Nephron progenitor cell (in vitro differentiated cells): Measurements from ENCODE around the gene SIRT2.
"Not testable (repeated sequence)": the region's sequence is repeated elsewhere in the genome, so short reads cannot be mapped to it uniquely, and the experiment has no call there.

Experiments used
- DNase-seq: peaks from one replicate; pipeline ENCODE4 v3.0.0; 2021
- H3K27ac Mint-ChIP-seq: 2 replicates; pipeline ENCODE4 v1.8.0; 2021; ENCODE audit warnings: mild to moderate bottlenecking, moderate library complexity, mixed read lengths
- H3K27me3 Mint-ChIP-seq: 2 replicates; pipeline ENCODE4 v1.8.0; 2021; ENCODE audit warnings: mild to moderate bottlenecking, low read depth, mixed read lengths; ENCODE audit not compliant: poor library complexity
- H3K36me3 Mint-ChIP-seq: 2 replicates; pipeline ENCODE4 v1.8.0; 2021; ENCODE audit warnings: low read depth, mixed read lengths
- H3K4me1 Mint-ChIP-seq: 2 replicates; pipeline ENCODE4 v1.8.0; 2021; ENCODE audit warnings: mixed read lengths
- H3K4me3 Mint-ChIP-seq: 2 replicates; pipeline ENCODE4 v1.8.0; 2021; ENCODE audit warnings: mild to moderate bottlenecking, moderate library complexity, mixed read lengths
- H3K9me3 Mint-ChIP-seq: 2 replicates; pipeline ENCODE4 v1.8.0; 2021; ENCODE audit warnings: mild to moderate bottlenecking, moderate library complexity, mixed read lengths
- CTCF ChIP-seq: fragments of 200-600 bp; sonication (generic); IDR thresholded peaks from 2 replicates; pipeline ENCODE4 v1.5.0; 2021; ENCODE audit warnings: antibody characterized with exemption

Gene SIRT2

GRCh38 chr19:38941979-38942378 lies 42.6 kb upstream of the SIRT2 start:
- no peak for DNase-seq
- no peak overlapping the region for H3K4me3 Mint-ChIP-seq
- no peaks in the 10 kb centered on the region for H3K9me3 Mint-ChIP-seq
- peaks cover 25% of the 10 kb centered on the region for H3K36me3 Mint-ChIP-seq
- no peak for TF ChIP-seq CTCF
- peaks cover 14% of the 10 kb centered on the region for H3K4me1 Mint-ChIP-seq
- no peak overlapping the region for H3K27ac Mint-ChIP-seq
- peaks cover 2% of the 10 kb centered on the region for H3K27me3 Mint-ChIP-seq

- Mint-ChIP-seq H3K27ac (peak overlapping the region; percentile 6), H3K36me3 (peaks cover 25% of the 10 kb centered on the region), H3K4me1 (peaks cover 14% of the 10 kb centered on the region)
- not testable (repeated sequence) for DNase-seq, H3K4me3 Mint-ChIP-seq, H3K27me3 Mint-ChIP-seq, H3K9me3 Mint-ChIP-seq
These were observed 42.0 kb upstream of the SIRT2 start for GRCh38 chr19:38941466-38941865.

GRCh38 chr19:38939957-38940356 lies 40.5 kb upstream of the SIRT2 start:
- DNase-seq = no peak
- peaks cover 19% of the 10 kb centered on the region for H3K9me3 Mint-ChIP-seq
- TF ChIP-seq CTCF = no peak
- peak overlapping the region; percentile 53 for H3K27ac Mint-ChIP-seq
- H3K27me3 Mint-ChIP-seq = peaks cover 5% of the 10 kb centered on the region
- H3K36me3 Mint-ChIP-seq = peaks cover 37% of the 10 kb centered on the region
- peaks cover 14% of the 10 kb centered on the region for H3K4me1 Mint-ChIP-seq
- H3K4me3 Mint-ChIP-seq = no peak overlapping the region

- H3K9me3 Mint-ChIP-seq = peaks cover 38% of the 10 kb centered on the region
- no peak for TF ChIP-seq CTCF
- no peak overlapping the region for H3K27ac Mint-ChIP-seq
- peaks cover 55% of the 10 kb centered on the region for H3K36me3 Mint-ChIP-seq
- H3K4me3 Mint-ChIP-seq = no peak overlapping the region
- peaks cover 12% of the 10 kb centered on the region for H3K27me3 Mint-ChIP-seq
- DNase-seq = no peak
- H3K4me1 Mint-ChIP-seq = peaks cover 24% of the 10 kb centered on the region
These were observed 34.1 kb upstream of the SIRT2 start for GRCh38 chr19:38933544-38933943.

- Mint-ChIP-seq H3K9me3 (peaks cover 38% of the 10 kb centered on the region), H3K4me3 (peak overlapping the region; percentile 66), H3K27me3 (peaks cover 12% of the 10 kb centered on the region), H3K4me1 (peaks cover 26% of the 10 kb centered on the region), H3K27ac (no peak overlapping the region), H3K36me3 (peaks cover 64% of the 10 kb centered on the region)
- peak; percentile 22 for TF ChIP-seq CTCF
- DNase-seq = no peak
These were observed 33.2 kb upstream of the SIRT2 start for GRCh38 chr19:38932425-38933179.

GRCh38 chr19:38931521-38931793 lies 32.0 kb upstream of the SIRT2 start:
- no peak for DNase-seq
- peaks cover 61% of the 10 kb centered on the region for H3K36me3 Mint-ChIP-seq
- TF ChIP-seq CTCF = no peak
- peaks cover 34% of the 10 kb centered on the region for H3K9me3 Mint-ChIP-seq
- peaks cover 6% of the 10 kb centered on the region for H3K27me3 Mint-ChIP-seq
- H3K4me1 Mint-ChIP-seq = peaks cover 26% of the 10 kb centered on the region
- peak overlapping the region; percentile 98 for H3K4me3 Mint-ChIP-seq
- H3K27ac Mint-ChIP-seq = peak overlapping the region; percentile 97
